Right lobe of liver (tissue), 4 donors: Measurements from ENCODE around the gene CBLN1.

ENCODE experiments used
- POLR2A ChIP-seq: fragments of 450-650 bp; IDR thresholded peaks from one replicate; pipeline ENCODE4 v1.6.1; 2017; ENCODE audit warnings: antibody characterized with exemption, mild to moderate bottlenecking
- TF ChIP-seq, protein P1 (sequence below), 4 donors: fragments of 200-600 bp in 3 of 4; fragments of 450-650 bp in 1 of 4; IDR thresholded peaks; one replicate each; pipeline versions ENCODE4 v1.5.1 to v1.8.0; 2016 to 2022; ENCODE audit warnings: antibody characterized with exemption in 4 of 4, mild to moderate bottlenecking in 2 of 4
- donor health status: DM: no; HTN: no; CAD: no.
- donor health status: DM: no; HTN: no; CAD: no.
- donor health status: DM: no; HTN: yes; CAD: no.

DNA sequence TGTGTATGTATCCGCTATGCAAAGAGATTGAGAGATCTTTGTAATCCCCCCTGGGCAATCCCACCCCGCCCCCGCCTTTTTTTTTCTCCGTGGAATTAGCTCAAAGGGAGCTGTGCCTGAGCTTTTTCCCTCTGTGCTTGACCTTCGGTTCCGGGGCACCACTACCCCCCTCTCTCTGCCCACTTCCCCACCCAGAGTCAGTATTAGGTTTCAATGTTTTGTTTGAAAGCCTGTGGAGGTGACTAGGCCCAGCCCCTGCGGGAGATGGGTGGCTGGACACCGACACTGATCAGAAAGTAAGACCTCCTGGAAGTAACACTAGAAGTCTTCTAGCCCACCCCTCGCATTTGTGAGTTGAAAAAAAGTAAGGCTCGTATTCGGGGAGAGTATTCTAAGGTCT, 7.0 kb downstream of the CBLN1 start:
- no peak for TF ChIP-seq POLR2A
- TF ChIP-seq, protein P1, sequence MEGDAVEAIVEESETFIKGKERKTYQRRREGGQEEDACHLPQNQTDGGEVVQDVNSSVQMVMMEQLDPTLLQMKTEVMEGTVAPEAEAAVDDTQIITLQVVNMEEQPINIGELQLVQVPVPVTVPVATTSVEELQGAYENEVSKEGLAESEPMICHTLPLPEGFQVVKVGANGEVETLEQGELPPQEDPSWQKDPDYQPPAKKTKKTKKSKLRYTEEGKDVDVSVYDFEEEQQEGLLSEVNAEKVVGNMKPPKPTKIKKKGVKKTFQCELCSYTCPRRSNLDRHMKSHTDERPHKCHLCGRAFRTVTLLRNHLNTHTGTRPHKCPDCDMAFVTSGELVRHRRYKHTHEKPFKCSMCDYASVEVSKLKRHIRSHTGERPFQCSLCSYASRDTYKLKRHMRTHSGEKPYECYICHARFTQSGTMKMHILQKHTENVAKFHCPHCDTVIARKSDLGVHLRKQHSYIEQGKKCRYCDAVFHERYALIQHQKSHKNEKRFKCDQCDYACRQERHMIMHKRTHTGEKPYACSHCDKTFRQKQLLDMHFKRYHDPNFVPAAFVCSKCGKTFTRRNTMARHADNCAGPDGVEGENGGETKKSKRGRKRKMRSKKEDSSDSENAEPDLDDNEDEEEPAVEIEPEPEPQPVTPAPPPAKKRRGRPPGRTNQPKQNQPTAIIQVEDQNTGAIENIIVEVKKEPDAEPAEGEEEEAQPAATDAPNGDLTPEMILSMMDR (IDR thresholded peaks at IDR 0.05) = no peak
